Colonic mucosa (tissue), 4 donors: ENCODE measurements around the gene TAS2R14. TPM values are rescaled to one million over a fixed set of nuclear protein-coding genes. Genes with fewer than 3 reads are reported as not detected.

Experiments
- DNase-seq: peaks from one replicate; pipeline ENCODE4 v3.0.0-alpha.2; 2020
- H3K27ac ChIP-seq: fragments of 200-600 bp; one replicate; pipeline ENCODE4 v1.8.0; 2021
- H3K27me3 ChIP-seq: fragments of 200-600 bp; one replicate; pipeline ENCODE4 v1.8.0; 2021
- H3K36me3 ChIP-seq: fragments of 200-600 bp; one replicate; pipeline ENCODE4 v1.8.0; 2021
- H3K4me1 ChIP-seq: fragments of 200-600 bp; one replicate; pipeline ENCODE4 v1.8.0; 2021; ENCODE audit warnings: mild to moderate bottlenecking
- H3K4me3 ChIP-seq: fragments of 200-600 bp; one replicate; pipeline ENCODE4 v1.8.0; 2021
- H3K9ac ChIP-seq, 2 donors: one replicate each; pipeline ENCODE4 v1.7.0; 2013; ENCODE audit warnings: control low read depth in 2 of 2, low read depth in 2 of 2, low read length in 2 of 2
- H3K9me3 ChIP-seq: fragments of 200-600 bp; one replicate; pipeline ENCODE4 v1.8.0; 2021
- CTCF ChIP-seq: fragments of 200-600 bp; IDR thresholded peaks from one replicate; pipeline ENCODE4 v1.8.0; 2022; ENCODE audit warnings: antibody characterized with exemption, mild to moderate bottlenecking
- intact Hi-C: fragments of 100-400 bp; cut with DNase I; formaldehyde crosslinking; loops from one replicate; pipeline ENCODE4 v1.14.1; 2022
- total RNA-seq, 2 donors: library from RNA; stranded (reverse); fragmentation: NEBNext Ultra II Directional in 1 of 2; extraction: Animal tissue kit (Norgen Biotek cat#: 25700) in 1 of 2; gene quantifications; one replicate each; pipeline ENCODE4 v1.2.1, GENCODE V29; 2021
- donor health status: healthy.
- donor health status: DM: no; HTN: no; CAD: no.
- donor health status: DM: no; HTN: no; CAD: no.

TAS2R14 gene
- total RNA-seq, 2 donors from 2014 or later: 1.3 to 1.8 TPM

- H3K9me3 ChIP-seq: no peaks in the 10 kb centered on the region
- no peaks in the 10 kb centered on the region for H3K27me3 ChIP-seq
- no peak for TF ChIP-seq CTCF
- no peak overlapping the region for H3K9ac ChIP-seq
- DNase-seq: no peak
- H3K4me3 ChIP-seq: no peak overlapping the region
- no peaks in the 10 kb centered on the region for H3K36me3 ChIP-seq
- no peak overlapping the region for H3K27ac ChIP-seq
- no peaks in the 10 kb centered on the region for H3K4me1 ChIP-seq
- intact Hi-C loops: no loop called here
Observed at GRCh38 chr12:10940389-10940788, 1.3 kb upstream of the TAS2R14 start.

- no peaks in the 10 kb centered on the region for H3K9me3 ChIP-seq
Observed at GRCh38 chr12:10936506-10936905, 2.6 kb downstream of the TAS2R14 start.

GRCh38 chr12:10928746-10929286 is 10.2 kb downstream of the TAS2R14 start, which contains the start of gene PRH2:
PRH2 (plus strand) TSS chr12:10929236; CDS start chr12:10929274, 38 bp downstream.
- no peak for TF ChIP-seq CTCF
- Histone ChIP-seq H3K4me1 (no peaks in the 10 kb centered on the region), H3K9me3 (no peaks in the 10 kb centered on the region), H3K9ac (no peak within 1 kb of the TSS), H3K27me3 (no peaks in the 10 kb centered on the region), H3K27ac (no peak within 1 kb of the TSS), H3K4me3 (no peak within 1 kb of the TSS), H3K36me3 (no peaks in the 10 kb centered on the region)
- intact Hi-C loops: no loop called here
- no peak for DNase-seq

More at GRCh38 chr12:10936506-10936905, 2.6 kb downstream of the TAS2R14 start:
- no peak for TF ChIP-seq CTCF
- no peaks in the 10 kb centered on the region for H3K36me3 ChIP-seq
- no peaks in the 10 kb centered on the region for H3K27me3 ChIP-seq
- no peak for DNase-seq
- no peak overlapping the region for H3K4me3 ChIP-seq
- no peaks in the 10 kb centered on the region for H3K4me1 ChIP-seq
- intact Hi-C loops: no loop called here
- no peak overlapping the region for H3K27ac ChIP-seq
- no peak overlapping the region for H3K9ac ChIP-seq

GRCh38 chr12:10926269-10926668 is 12.8 kb downstream of the TAS2R14 start:
- no peak for TF ChIP-seq CTCF
- intact Hi-C loops: no loop called here
- no peaks in the 10 kb centered on the region for H3K4me1 ChIP-seq
- no peak for DNase-seq
- H3K9me3 ChIP-seq: no peaks in the 10 kb centered on the region
- no peaks in the 10 kb centered on the region for H3K27me3 ChIP-seq
- H3K4me3 ChIP-seq: no peak overlapping the region
- H3K9ac ChIP-seq: no peak overlapping the region
- no peak overlapping the region for H3K27ac ChIP-seq
- H3K36me3 ChIP-seq: no peaks in the 10 kb centered on the region

- H3K27me3 ChIP-seq: no peaks in the 10 kb centered on the region
- H3K9ac ChIP-seq: no peak overlapping the region
- H3K27ac ChIP-seq: no peak overlapping the region
- H3K9me3 ChIP-seq: no peaks in the 10 kb centered on the region
- no peak for TF ChIP-seq CTCF
- no peaks in the 10 kb centered on the region for H3K4me1 ChIP-seq
- intact Hi-C loops: no loop called here
- H3K36me3 ChIP-seq: no peaks in the 10 kb centered on the region
- DNase-seq: no peak
- H3K4me3 ChIP-seq: no peak overlapping the region
Observed at GRCh38 chr12:10919809-10920208, 19.3 kb downstream of the TAS2R14 start.
